GM23338 (cell line): ENCODE data around the gene ASB3. TPM values are rescaled to one million over a fixed set of nuclear protein-coding genes. Genes with fewer than 3 reads are reported as not detected.

Experiments
- ATAC-seq: fragments of 200-7000 bp; cut with Tn5 transposase; 3 replicates; pipeline ENCODE4 v1.9.1; 2020
- DNase-seq: peaks from one replicate; pipeline ENCODE4 v3.0.0-alpha.2; 2015; ENCODE audit warnings: low spot score
- H2AFZ ChIP-seq: fragments of 200-600 bp; sonication (generic); 2 replicates; pipeline ENCODE4 v1.8.0; 2016; ENCODE audit warnings: antibody characterized with exemption, mild to moderate bottlenecking, moderate library complexity
- H3F3A ChIP-seq: fragments of 200-600 bp; sonication (generic); replicated peaks from 2 replicates; pipeline ENCODE4 v1.8.0; 2017; ENCODE audit warnings: antibody characterized with exemption, mixed run types, low read depth
- H3K27ac ChIP-seq: fragments of 200-600 bp; sonication (generic); 2 replicates; pipeline ENCODE4 v1.6.1; 2016; ENCODE audit warnings: low read depth
- H3K27me3 ChIP-seq: fragments of 200-600 bp; sonication (generic); 2 replicates; pipeline ENCODE4 v1.8.0; 2016; ENCODE audit warnings: mild to moderate bottlenecking, mixed run types, moderate library complexity; ENCODE audit not compliant: insufficient read depth
- H3K36me3 ChIP-seq: fragments of 200-600 bp; sonication (generic); 2 replicates; pipeline ENCODE4 v1.8.0; 2016; ENCODE audit warnings: mild to moderate bottlenecking; ENCODE audit not compliant: insufficient read depth
- H3K4me1 ChIP-seq: fragments of 200-600 bp; sonication (generic); 2 replicates; pipeline ENCODE4 v1.8.0; 2016; ENCODE audit warnings: mild to moderate bottlenecking, moderate library complexity; ENCODE audit not compliant: insufficient read depth
- H3K4me2 ChIP-seq: fragments of 200-600 bp; sonication (generic); 2 replicates; pipeline ENCODE4 v1.7.1; 2017; ENCODE audit warnings: mixed run types
- H3K4me3 ChIP-seq: fragments of 200-600 bp; sonication (generic); 2 replicates; pipeline ENCODE4 v1.6.1; 2016; ENCODE audit warnings: mixed run types
- H3K79me2 ChIP-seq: fragments of 200-600 bp; sonication (generic); replicated peaks from 2 replicates; pipeline ENCODE4 v1.8.0; 2017; ENCODE audit warnings: mild to moderate bottlenecking; ENCODE audit not compliant: insufficient read depth
- H3K9me2 ChIP-seq: fragments of 200-600 bp; sonication (generic); 2 replicates; pipeline ENCODE4 v1.8.0; 2017; ENCODE audit not compliant: insufficient read depth
- H4K20me1 ChIP-seq: fragments of 200-600 bp; sonication (generic); replicated peaks from 2 replicates; pipeline ENCODE4 v1.8.0; 2017; ENCODE audit warnings: mild to moderate bottlenecking; ENCODE audit not compliant: insufficient read depth
- H3K27ac Mint-ChIP-seq: 2 replicates; pipeline ENCODE4 v1.8.0; 2020; ENCODE audit warnings: inconsistent platforms, mild to moderate bottlenecking, moderate library complexity, mixed read lengths
- H3K27me3 Mint-ChIP-seq: 3 replicates; pipeline ENCODE4 v1.8.0; 2022; ENCODE audit warnings: low read depth, mild to moderate bottlenecking, moderate library complexity, mixed read lengths, inconsistent platforms; ENCODE audit not compliant: insufficient read depth, poor library complexity
- H3K36me3 Mint-ChIP-seq: 3 replicates; pipeline ENCODE4 v1.8.0; 2021; ENCODE audit warnings: low read depth, mild to moderate bottlenecking, inconsistent platforms, moderate library complexity, mixed read lengths
- H3K4me1 Mint-ChIP-seq: 3 replicates; pipeline ENCODE4 v1.8.0; 2020; ENCODE audit warnings: mild to moderate bottlenecking, inconsistent platforms, mixed read lengths
- H3K4me3 Mint-ChIP-seq: 3 replicates; pipeline ENCODE4 v1.8.0; 2021; ENCODE audit warnings: moderate library complexity, mild to moderate bottlenecking, inconsistent platforms, mixed read lengths
- H3K9me3 Mint-ChIP-seq: 3 replicates; pipeline ENCODE4 v1.8.0; 2020; ENCODE audit warnings: moderate library complexity, mild to moderate bottlenecking, inconsistent platforms, mixed read lengths
- CREB1 ChIP-seq: fragments of 250-450 bp; sonication (Bioruptor Pico); IDR thresholded peaks from 2 replicates; pipeline ENCODE4 v1.5.0; 2020; ENCODE audit warnings: low read depth, mild to moderate bottlenecking, moderate library complexity
- ETS1 ChIP-seq: IDR thresholded peaks from 2 replicates; pipeline ENCODE4 v1.6.1; 2016; ENCODE audit warnings: antibody characterized with exemption
- EZH2 ChIP-seq: fragments of 200-600 bp; sonication (generic); IDR thresholded peaks from one replicate; pipeline ENCODE4 v1.8.0; 2017; ENCODE audit warnings: antibody characterized with exemption, mild to moderate bottlenecking, low read depth; ENCODE audit not compliant: unreplicated experiment
- EZH2phosphoT487 ChIP-seq: fragments of 200-600 bp; sonication (generic); IDR thresholded peaks from one replicate; pipeline ENCODE4 v1.8.1; 2018; ENCODE audit warnings: antibody characterized with exemption; ENCODE audit not compliant: unreplicated experiment
- JUNB ChIP-seq: IDR thresholded peaks from one replicate; pipeline ENCODE4 v1.6.1; 2016; ENCODE audit warnings: antibody characterized with exemption; ENCODE audit not compliant: unreplicated experiment
- NANOG ChIP-seq: IDR thresholded peaks from 2 replicates; pipeline ENCODE4 v1.6.1; 2016; ENCODE audit warnings: antibody characterized with exemption, borderline replicate concordance
- ZNF114 ChIP-seq: fragments of 250-450 bp; sonication (Bioruptor Pico); IDR thresholded peaks from 2 replicates; pipeline ENCODE4 v1.5.0; 2020; ENCODE audit warnings: mild to moderate bottlenecking, moderate library complexity
- ZNF462 ChIP-seq: fragments of 250-450 bp; sonication (Bioruptor Pico); IDR thresholded peaks from 2 replicates; pipeline ENCODE4 v1.5.0; 2020; ENCODE audit warnings: mild to moderate bottlenecking, moderate library complexity
- polyA plus RNA-seq: library from polyadenylated mRNA; unstranded; fragments of >200 nt; fragmentation: Nextera tagmentation; extraction: Ambion mirVana; gene quantifications from 2 replicates; pipeline ENCODE4 v1.2.1, GENCODE V29; 2016
- total RNA-seq: library from RNA; depleted of rRNA; stranded (reverse); fragments of >200 nt; shearing (Covaris generic); gene quantifications from 2 replicates; pipeline ENCODE4 v1.2.3, GENCODE V29; 2014

The ASB3 gene
- total and polyA plus RNA-seq, 2 experiments from 2014 or later: 22.4 to 30.5 TPM

DNA sequence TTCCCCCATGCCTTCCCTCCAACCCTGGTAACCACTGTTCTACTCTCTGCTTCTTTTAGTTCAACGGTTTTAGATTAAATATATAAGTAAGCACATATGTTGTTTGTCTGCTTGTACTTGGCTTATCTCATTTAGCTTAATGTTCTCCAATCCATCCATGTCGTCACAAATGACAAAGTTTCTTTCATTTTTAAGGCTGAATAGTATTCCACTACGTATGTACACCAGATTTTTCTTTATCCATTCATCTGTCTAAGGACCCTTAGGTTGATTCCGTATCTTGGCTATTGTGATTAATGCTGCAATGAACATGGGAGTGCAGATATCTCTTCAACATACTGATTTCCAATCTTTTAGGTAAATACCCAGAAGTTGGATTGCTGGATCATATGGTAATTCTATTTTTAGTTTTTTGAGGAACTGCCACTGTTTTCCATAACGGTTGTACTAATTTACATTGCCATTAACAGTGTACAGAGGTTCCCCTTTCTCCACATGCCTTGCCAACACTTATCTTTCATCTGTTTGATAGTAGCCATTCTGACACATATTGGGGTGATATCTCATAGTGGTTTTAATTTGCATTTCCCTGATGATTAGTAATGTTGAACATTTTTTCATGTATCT is 8.1 kb downstream of the ASB3 start:
- Histone ChIP-seq H3K27me3 (no peaks in the 10 kb centered on the region), H3K4me1 (peaks cover 15% of the 10 kb centered on the region), H3K9me2 (no peaks in the 10 kb centered on the region), H2AFZ (no peak overlapping the region), H3K36me3 (peaks cover 11% of the 10 kb centered on the region; the same call in 1 of the 2 replicates), H3K27ac (no peak overlapping the region), H3K4me3 (no peak overlapping the region), H3K79me2 (peaks cover 100% of the 10 kb centered on the region), H3F3A (no peaks in the 10 kb centered on the region), H3K4me2 (no peak overlapping the region), H4K20me1 (peaks cover 29% of the 10 kb centered on the region; the same call in 1 of the 2 replicates)
- DNase-seq (no peak), ATAC-seq (no peak)
- peaks cover 7% of the 10 kb centered on the region for H3K27me3 Mint-ChIP-seq
- peaks cover 16% of the 10 kb centered on the region for H3K4me1 Mint-ChIP-seq
- no peak overlapping the region for H3K27ac Mint-ChIP-seq
- no peak overlapping the region for H3K4me3 Mint-ChIP-seq
- no peak for TF ChIP-seq CREB1 (CRISPR knock-in tag)
- TF ChIP-seq JUNB: no peak
- TF ChIP-seq EZH2phosphoT487: no peak
- no peak for TF ChIP-seq ETS1
- no peaks in the 10 kb centered on the region; the same call in 2 of the 3 replicates for H3K9me3 Mint-ChIP-seq
- H3K36me3 Mint-ChIP-seq: peaks cover 44% of the 10 kb centered on the region

- TF ChIP-seq EZH2: no peak
- no peak for TF ChIP-seq ZNF114 (CRISPR knock-in tag)
- no peak for TF ChIP-seq ZNF462 (CRISPR knock-in tag)
- TF ChIP-seq NANOG: no peak
- no peak for TF ChIP-seq JUNB
- no peaks in the 10 kb centered on the region for H3F3A ChIP-seq
- peaks cover 100% of the 10 kb centered on the region for H3K79me2 ChIP-seq
- no peaks in the 10 kb centered on the region for H3K27me3 ChIP-seq
- DNase-seq (no peak), ATAC-seq (no peak)
- no peak overlapping the region for H3K4me3 ChIP-seq
- H3K4me1 ChIP-seq: peaks cover 1% of the 10 kb centered on the region; the same call in 1 of the 2 replicates
- no peaks in the 10 kb centered on the region for H3K9me2 ChIP-seq
- no peak overlapping the region for H2AFZ ChIP-seq
- no peak overlapping the region for H3K4me3 Mint-ChIP-seq
- H3K9me3 Mint-ChIP-seq: no peaks in the 10 kb centered on the region; the same call in 2 of the 3 replicates
- peaks cover 49% of the 10 kb centered on the region for H3K36me3 Mint-ChIP-seq
- H3K4me1 Mint-ChIP-seq: peaks cover 2% of the 10 kb centered on the region; the same call in 2 of the 3 replicates
- no peak overlapping the region for H3K27ac Mint-ChIP-seq
- H4K20me1 ChIP-seq: peaks cover 23% of the 10 kb centered on the region; the same call in 1 of the 2 replicates
- peaks cover 9% of the 10 kb centered on the region for H3K27me3 Mint-ChIP-seq
- H3K27ac ChIP-seq: no peak overlapping the region
- no peak overlapping the region for H3K4me2 ChIP-seq
- peaks cover 11% of the 10 kb centered on the region; the same call in 1 of the 2 replicates for H3K36me3 ChIP-seq
Observed at GRCh38 chr2:53777134-53777533, 9.6 kb downstream of the ASB3 start.
